GM23338 (cell line): ENCODE measurements around the gene SOD3. TPM values are rescaled to one million over a fixed set of nuclear protein-coding genes. Genes with fewer than 3 reads are reported as not detected.

ENCODE experiments used
- ATAC-seq: fragments of 200-7000 bp; cut with Tn5 transposase; 3 replicates; pipeline ENCODE4 v1.9.1; 2020
- DNase-seq: peaks from one replicate; pipeline ENCODE4 v3.0.0-alpha.2; 2015; ENCODE audit warnings: low spot score
- H2AFZ ChIP-seq: fragments of 200-600 bp; sonication (generic); 2 replicates; pipeline ENCODE4 v1.8.0; 2016; ENCODE audit warnings: antibody characterized with exemption, mild to moderate bottlenecking, moderate library complexity
- H3F3A ChIP-seq: fragments of 200-600 bp; sonication (generic); replicated peaks from 2 replicates; pipeline ENCODE4 v1.8.0; 2017; ENCODE audit warnings: antibody characterized with exemption, mixed run types, low read depth
- H3K27ac ChIP-seq: fragments of 200-600 bp; sonication (generic); 2 replicates; pipeline ENCODE4 v1.6.1; 2016; ENCODE audit warnings: low read depth
- H3K27me3 ChIP-seq: fragments of 200-600 bp; sonication (generic); 2 replicates; pipeline ENCODE4 v1.8.0; 2016; ENCODE audit warnings: mild to moderate bottlenecking, mixed run types, moderate library complexity; ENCODE audit not compliant: insufficient read depth
- H3K36me3 ChIP-seq: fragments of 200-600 bp; sonication (generic); 2 replicates; pipeline ENCODE4 v1.8.0; 2016; ENCODE audit warnings: mild to moderate bottlenecking; ENCODE audit not compliant: insufficient read depth
- H3K4me1 ChIP-seq: fragments of 200-600 bp; sonication (generic); 2 replicates; pipeline ENCODE4 v1.8.0; 2016; ENCODE audit warnings: mild to moderate bottlenecking, moderate library complexity; ENCODE audit not compliant: insufficient read depth
- H3K4me2 ChIP-seq: fragments of 200-600 bp; sonication (generic); 2 replicates; pipeline ENCODE4 v1.7.1; 2017; ENCODE audit warnings: mixed run types
- H3K4me3 ChIP-seq: fragments of 200-600 bp; sonication (generic); 2 replicates; pipeline ENCODE4 v1.6.1; 2016; ENCODE audit warnings: mixed run types
- H3K79me2 ChIP-seq: fragments of 200-600 bp; sonication (generic); replicated peaks from 2 replicates; pipeline ENCODE4 v1.8.0; 2017; ENCODE audit warnings: mild to moderate bottlenecking; ENCODE audit not compliant: insufficient read depth
- H3K9me2 ChIP-seq: fragments of 200-600 bp; sonication (generic); 2 replicates; pipeline ENCODE4 v1.8.0; 2017; ENCODE audit not compliant: insufficient read depth
- H4K20me1 ChIP-seq: fragments of 200-600 bp; sonication (generic); replicated peaks from 2 replicates; pipeline ENCODE4 v1.8.0; 2017; ENCODE audit warnings: mild to moderate bottlenecking; ENCODE audit not compliant: insufficient read depth
- H3K27ac Mint-ChIP-seq: 2 replicates; pipeline ENCODE4 v1.8.0; 2020; ENCODE audit warnings: inconsistent platforms, mild to moderate bottlenecking, moderate library complexity, mixed read lengths
- H3K27me3 Mint-ChIP-seq: 3 replicates; pipeline ENCODE4 v1.8.0; 2022; ENCODE audit warnings: low read depth, mild to moderate bottlenecking, moderate library complexity, mixed read lengths, inconsistent platforms; ENCODE audit not compliant: insufficient read depth, poor library complexity
- H3K36me3 Mint-ChIP-seq: 3 replicates; pipeline ENCODE4 v1.8.0; 2021; ENCODE audit warnings: low read depth, mild to moderate bottlenecking, inconsistent platforms, moderate library complexity, mixed read lengths
- H3K4me1 Mint-ChIP-seq: 3 replicates; pipeline ENCODE4 v1.8.0; 2020; ENCODE audit warnings: mild to moderate bottlenecking, inconsistent platforms, mixed read lengths
- H3K4me3 Mint-ChIP-seq: 3 replicates; pipeline ENCODE4 v1.8.0; 2021; ENCODE audit warnings: moderate library complexity, mild to moderate bottlenecking, inconsistent platforms, mixed read lengths
- H3K9me3 Mint-ChIP-seq: 3 replicates; pipeline ENCODE4 v1.8.0; 2020; ENCODE audit warnings: moderate library complexity, mild to moderate bottlenecking, inconsistent platforms, mixed read lengths
- CREB1 ChIP-seq: fragments of 250-450 bp; sonication (Bioruptor Pico); IDR thresholded peaks from 2 replicates; pipeline ENCODE4 v1.5.0; 2020; ENCODE audit warnings: low read depth, mild to moderate bottlenecking, moderate library complexity
- EZH2 ChIP-seq: fragments of 200-600 bp; sonication (generic); IDR thresholded peaks from one replicate; pipeline ENCODE4 v1.8.0; 2017; ENCODE audit warnings: antibody characterized with exemption, mild to moderate bottlenecking, low read depth; ENCODE audit not compliant: unreplicated experiment
- EZH2phosphoT487 ChIP-seq: fragments of 200-600 bp; sonication (generic); IDR thresholded peaks from one replicate; pipeline ENCODE4 v1.8.1; 2018; ENCODE audit warnings: antibody characterized with exemption; ENCODE audit not compliant: unreplicated experiment
- JUNB ChIP-seq: IDR thresholded peaks from one replicate; pipeline ENCODE4 v1.6.1; 2016; ENCODE audit warnings: antibody characterized with exemption; ENCODE audit not compliant: unreplicated experiment
- POLR2AphosphoS5 ChIP-seq: IDR thresholded peaks from 2 replicates; pipeline ENCODE4 v1.6.1; 2016; ENCODE audit warnings: antibody characterized with exemption, low read depth
- STAT1 ChIP-seq: IDR thresholded peaks from one replicate; pipeline ENCODE4 v1.6.1; 2016; ENCODE audit warnings: antibody characterized with exemption; ENCODE audit not compliant: unreplicated experiment
- ZNF331 ChIP-seq: fragments of 250-450 bp; sonication (Bioruptor Pico); IDR thresholded peaks from 2 replicates; pipeline ENCODE4 v1.5.0; 2020; ENCODE audit warnings: low read depth, mild to moderate bottlenecking, moderate library complexity
- polyA plus RNA-seq: library from polyadenylated mRNA; unstranded; fragments of >200 nt; fragmentation: Nextera tagmentation; extraction: Ambion mirVana; gene quantifications from 2 replicates; pipeline ENCODE4 v1.2.1, GENCODE V29; 2016
- total RNA-seq: library from RNA; depleted of rRNA; stranded (reverse); fragments of >200 nt; shearing (Covaris generic); gene quantifications from 2 replicates; pipeline ENCODE4 v1.2.3, GENCODE V29; 2014
- TF ChIP-seq, protein P1 (sequence below), 2 experiments: fragments of 200-600 bp in 1 of 2; sonication (generic) in 1 of 2; conservative IDR thresholded peaks; 2 replicates each; pipeline versions ENCODE4 v1.5.1 to v1.6.1; 2016 to 2017; ENCODE audit warnings: antibody characterized with exemption in 2 of 2, low read depth in 2 of 2, mild to moderate bottlenecking in 2 of 2, moderate library complexity in 1 of 2
- TF ChIP-seq, protein P2 (sequence below): IDR thresholded peaks from one replicate; pipeline ENCODE4 v1.6.1; 2018; ENCODE audit warnings: antibody characterized with exemption; ENCODE audit not compliant: unreplicated experiment

Gene SOD3
- total and polyA plus RNA-seq, 2 experiments from 2014 or later, result 7.5 to 11.8 TPM

DNA sequence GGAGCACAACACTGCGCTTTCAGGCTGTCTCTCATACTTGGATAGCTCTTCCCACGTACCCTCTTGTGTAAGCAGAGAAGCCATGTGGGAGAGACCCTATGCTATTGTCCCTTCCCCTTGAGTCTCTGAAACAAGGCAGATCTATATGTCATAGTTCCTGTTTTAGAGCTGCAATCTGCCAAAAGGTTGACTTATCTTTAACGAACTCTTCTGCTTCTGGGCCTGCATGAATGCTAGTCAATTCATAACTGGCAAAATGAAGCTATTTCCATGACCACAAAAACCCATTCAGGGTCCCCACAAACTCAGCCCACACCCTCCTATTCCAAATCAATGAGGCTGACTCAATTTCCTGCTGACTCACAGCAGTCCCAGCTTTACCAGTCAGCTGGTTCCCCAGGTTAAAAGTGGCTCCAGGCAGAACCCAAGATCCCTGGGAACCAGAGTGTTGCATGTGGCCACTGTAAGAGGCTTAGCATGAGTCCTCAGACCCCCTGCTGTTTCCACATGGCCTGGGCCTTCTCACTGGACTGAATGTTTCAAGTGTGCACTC, 25.3 kb upstream of the SOD3 start (continued):
- TF ChIP-seq CREB1 (CRISPR knock-in tag) (no peak), ZNF331 (CRISPR knock-in tag) (no peak), STAT1 (no peak)
- TF ChIP-seq, protein P1, sequence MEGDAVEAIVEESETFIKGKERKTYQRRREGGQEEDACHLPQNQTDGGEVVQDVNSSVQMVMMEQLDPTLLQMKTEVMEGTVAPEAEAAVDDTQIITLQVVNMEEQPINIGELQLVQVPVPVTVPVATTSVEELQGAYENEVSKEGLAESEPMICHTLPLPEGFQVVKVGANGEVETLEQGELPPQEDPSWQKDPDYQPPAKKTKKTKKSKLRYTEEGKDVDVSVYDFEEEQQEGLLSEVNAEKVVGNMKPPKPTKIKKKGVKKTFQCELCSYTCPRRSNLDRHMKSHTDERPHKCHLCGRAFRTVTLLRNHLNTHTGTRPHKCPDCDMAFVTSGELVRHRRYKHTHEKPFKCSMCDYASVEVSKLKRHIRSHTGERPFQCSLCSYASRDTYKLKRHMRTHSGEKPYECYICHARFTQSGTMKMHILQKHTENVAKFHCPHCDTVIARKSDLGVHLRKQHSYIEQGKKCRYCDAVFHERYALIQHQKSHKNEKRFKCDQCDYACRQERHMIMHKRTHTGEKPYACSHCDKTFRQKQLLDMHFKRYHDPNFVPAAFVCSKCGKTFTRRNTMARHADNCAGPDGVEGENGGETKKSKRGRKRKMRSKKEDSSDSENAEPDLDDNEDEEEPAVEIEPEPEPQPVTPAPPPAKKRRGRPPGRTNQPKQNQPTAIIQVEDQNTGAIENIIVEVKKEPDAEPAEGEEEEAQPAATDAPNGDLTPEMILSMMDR (conservative IDR thresholded peaks at IDR 0.05; ENCODE audit: low read depth in 2 of 2), result no peak

DNA sequence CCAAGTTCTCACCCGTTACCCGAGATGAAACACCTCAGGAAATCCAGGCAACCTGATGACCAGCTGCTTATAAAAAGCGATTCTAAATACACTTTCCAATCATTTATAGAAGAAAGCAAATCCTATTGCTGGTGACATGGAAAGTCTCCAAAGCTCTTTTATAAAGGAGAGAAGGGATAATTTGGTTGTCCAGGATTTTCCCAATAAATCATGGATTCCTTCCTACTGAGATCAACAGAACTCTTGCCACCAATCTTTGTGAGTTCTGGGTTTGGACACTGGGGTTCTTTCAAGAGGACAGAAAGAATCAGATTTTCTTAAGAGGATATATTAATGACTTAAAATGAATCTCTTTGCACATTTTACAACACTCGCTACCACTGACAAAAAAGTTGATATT, 24.7 kb upstream of the SOD3 start:
- Histone ChIP-seq H3K27me3 (no peaks in the 10 kb centered on the region), H3K36me3 (no peaks in the 10 kb centered on the region), H3F3A (0 out of 2 replicates have a peak, but pooled peaks cover 3% of the 10 kb centered on the region), H3K9me2 (peaks cover 17% of the 10 kb centered on the region), H4K20me1 (no peaks in the 10 kb centered on the region), H3K79me2 (no peaks in the 10 kb centered on the region), H3K4me2 (no peak overlapping the region), H2AFZ (no peak overlapping the region), H3K4me3 (no peak overlapping the region), H3K27ac (no peak overlapping the region), H3K4me1 (no peaks in the 10 kb centered on the region)
- no peak for DNase-seq
- Mint-ChIP-seq H3K36me3 (no peaks in the 10 kb centered on the region; the same call in 2 of the 3 replicates), H3K9me3 (no peaks in the 10 kb centered on the region), H3K27me3 (peaks cover 2% of the 10 kb centered on the region), H3K4me3 (no peak overlapping the region), H3K4me1 (peaks cover 10% of the 10 kb centered on the region), H3K27ac (no peak overlapping the region)
- ATAC-seq, result no peak
- TF ChIP-seq, protein P1 (conservative IDR thresholded peaks at IDR 0.05; ENCODE audit: low read depth in 2 of 2), result no peak
- no peak for TF ChIP-seq ZNF331 (CRISPR knock-in tag)
- TF ChIP-seq EZH2, result no peak
- TF ChIP-seq, protein P2, sequence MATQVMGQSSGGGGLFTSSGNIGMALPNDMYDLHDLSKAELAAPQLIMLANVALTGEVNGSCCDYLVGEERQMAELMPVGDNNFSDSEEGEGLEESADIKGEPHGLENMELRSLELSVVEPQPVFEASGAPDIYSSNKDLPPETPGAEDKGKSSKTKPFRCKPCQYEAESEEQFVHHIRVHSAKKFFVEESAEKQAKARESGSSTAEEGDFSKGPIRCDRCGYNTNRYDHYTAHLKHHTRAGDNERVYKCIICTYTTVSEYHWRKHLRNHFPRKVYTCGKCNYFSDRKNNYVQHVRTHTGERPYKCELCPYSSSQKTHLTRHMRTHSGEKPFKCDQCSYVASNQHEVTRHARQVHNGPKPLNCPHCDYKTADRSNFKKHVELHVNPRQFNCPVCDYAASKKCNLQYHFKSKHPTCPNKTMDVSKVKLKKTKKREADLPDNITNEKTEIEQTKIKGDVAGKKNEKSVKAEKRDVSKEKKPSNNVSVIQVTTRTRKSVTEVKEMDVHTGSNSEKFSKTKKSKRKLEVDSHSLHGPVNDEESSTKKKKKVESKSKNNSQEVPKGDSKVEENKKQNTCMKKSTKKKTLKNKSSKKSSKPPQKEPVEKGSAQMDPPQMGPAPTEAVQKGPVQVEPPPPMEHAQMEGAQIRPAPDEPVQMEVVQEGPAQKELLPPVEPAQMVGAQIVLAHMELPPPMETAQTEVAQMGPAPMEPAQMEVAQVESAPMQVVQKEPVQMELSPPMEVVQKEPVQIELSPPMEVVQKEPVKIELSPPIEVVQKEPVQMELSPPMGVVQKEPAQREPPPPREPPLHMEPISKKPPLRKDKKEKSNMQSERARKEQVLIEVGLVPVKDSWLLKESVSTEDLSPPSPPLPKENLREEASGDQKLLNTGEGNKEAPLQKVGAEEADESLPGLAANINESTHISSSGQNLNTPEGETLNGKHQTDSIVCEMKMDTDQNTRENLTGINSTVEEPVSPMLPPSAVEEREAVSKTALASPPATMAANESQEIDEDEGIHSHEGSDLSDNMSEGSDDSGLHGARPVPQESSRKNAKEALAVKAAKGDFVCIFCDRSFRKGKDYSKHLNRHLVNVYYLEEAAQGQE, result no peak
- no peak for TF ChIP-seq JUNB
- no peak for TF ChIP-seq POLR2AphosphoS5
- no peak for TF ChIP-seq STAT1
- TF ChIP-seq EZH2phosphoT487, result no peak
